D341Med (cell line): ENCODE results near the gene HHIPL1.

ENCODE experiments used
- DNase-seq: peaks from one replicate; pipeline ENCODE4 v3.0.0; 2012; ENCODE audit warnings: low spot score

The HHIPL1 gene

GRCh38 chr14:99644723-99645544 lies at the start of gene HHIPL1:
TSS of gene HHIPL1 (plus strand) at chr14:99645129. CDS start at chr14:99645208, 79 bp downstream.
- DNase-seq = no peak

- no peak for DNase-seq
These were observed 49.4 kb upstream of the HHIPL1 start for GRCh38 chr14:99595524-99595923.

DNA sequence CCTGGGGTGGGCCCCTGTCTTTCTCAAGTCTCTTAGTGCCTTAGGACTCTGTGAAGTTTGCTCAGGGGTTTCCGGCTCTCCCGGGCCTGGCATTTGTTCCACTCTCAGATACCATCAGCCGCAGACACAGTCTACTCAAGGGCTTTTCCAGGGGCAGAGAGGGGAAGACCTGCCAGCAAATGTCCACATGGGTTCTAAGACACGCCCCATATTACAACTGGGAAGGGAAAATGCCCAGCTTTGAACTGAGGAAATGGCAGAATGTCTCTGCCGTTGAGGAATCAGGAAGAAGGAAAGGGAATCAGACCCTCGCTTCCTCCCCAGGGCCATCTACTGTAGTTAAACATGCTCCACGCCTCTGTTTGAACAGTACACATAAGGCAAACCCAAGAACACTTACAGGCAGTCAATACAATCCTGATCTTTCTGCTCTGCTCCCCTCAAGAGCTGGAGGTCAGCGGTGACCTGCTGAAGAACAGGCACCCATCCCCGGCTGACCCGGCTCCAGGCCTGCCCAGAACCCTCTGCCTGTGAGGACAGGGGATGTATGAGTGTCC lies 48.8 kb upstream of the HHIPL1 start:
- no peak for DNase-seq

DNA sequence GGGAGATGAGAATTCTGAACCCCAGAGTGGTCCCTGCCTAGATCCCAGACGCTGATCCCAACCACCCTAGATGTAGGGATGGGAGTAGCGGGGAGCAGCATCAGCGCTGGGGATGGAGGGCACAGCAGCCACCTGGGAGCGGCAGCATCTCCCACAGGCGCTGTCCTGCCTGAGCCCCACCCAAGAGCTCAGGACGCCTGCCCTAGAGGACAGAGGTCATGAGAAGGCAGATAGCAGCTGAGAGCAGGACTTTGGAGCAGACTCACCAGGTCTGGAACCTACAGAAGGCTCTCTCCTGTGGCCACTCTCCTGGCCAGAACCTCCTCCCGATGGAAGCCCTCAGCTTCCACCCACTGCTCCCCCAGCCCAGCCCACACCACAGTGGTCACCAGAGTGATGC lies 48.2 kb upstream of the HHIPL1 start:
- no peak for DNase-seq

DNA sequence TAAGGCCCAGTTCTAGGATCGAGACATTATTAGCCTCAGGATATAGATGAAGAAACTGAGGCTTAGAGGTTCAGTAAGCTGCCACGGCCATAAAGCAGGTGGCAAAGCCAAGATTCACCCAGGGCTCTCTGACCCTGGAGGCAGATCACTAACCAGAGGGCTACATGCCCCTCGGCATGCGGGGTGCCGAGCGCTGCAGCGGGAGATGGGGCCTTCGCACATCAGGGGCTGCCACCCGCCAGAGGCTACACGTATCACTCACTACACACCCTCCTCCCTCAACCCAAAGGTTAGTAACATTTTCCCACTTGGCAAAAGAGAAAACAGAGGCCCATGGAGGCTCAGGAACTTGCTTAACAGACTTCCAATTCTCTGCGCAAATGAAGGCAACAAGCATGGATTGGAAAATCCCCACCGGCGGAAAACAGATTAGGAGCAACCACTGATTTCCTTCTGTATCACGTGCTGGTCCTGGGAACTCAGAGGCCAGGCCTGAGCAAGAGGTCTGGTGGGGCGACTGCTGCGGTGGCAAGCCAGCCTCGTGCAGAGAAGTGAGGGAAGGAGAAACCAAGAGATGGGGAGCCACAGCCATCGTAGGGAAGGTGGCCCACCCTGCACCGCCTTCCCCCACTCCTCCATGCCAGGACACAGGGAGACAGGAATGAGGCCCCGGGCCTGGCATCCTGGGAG lies 46.9 kb upstream of the HHIPL1 start:
- DNase-seq = no peak

DNA sequence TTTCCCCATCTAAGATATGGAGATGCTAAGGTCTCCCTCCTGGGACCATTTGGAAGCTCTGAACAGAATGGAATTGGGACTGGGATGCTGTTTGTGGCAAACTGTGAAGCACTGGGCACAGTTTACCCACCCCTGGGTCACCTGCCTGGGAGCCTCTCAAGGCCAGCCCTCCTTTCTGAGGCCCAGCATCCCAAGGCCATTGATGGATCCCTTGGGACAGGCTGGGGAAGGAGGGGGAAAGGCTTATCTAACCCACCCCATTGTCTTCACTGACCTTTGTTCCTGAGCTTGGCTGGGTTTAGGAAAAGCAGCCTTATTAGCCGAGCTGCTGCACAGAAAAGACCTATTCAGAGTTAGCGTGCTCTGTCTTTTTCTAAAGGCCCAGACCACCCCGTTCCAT lies 46.2 kb upstream of the HHIPL1 start:
- DNase-seq = no peak

- DNase-seq = no peak
These were observed 45.5 kb upstream of the HHIPL1 start for GRCh38 chr14:99599393-99599792.

DNA sequence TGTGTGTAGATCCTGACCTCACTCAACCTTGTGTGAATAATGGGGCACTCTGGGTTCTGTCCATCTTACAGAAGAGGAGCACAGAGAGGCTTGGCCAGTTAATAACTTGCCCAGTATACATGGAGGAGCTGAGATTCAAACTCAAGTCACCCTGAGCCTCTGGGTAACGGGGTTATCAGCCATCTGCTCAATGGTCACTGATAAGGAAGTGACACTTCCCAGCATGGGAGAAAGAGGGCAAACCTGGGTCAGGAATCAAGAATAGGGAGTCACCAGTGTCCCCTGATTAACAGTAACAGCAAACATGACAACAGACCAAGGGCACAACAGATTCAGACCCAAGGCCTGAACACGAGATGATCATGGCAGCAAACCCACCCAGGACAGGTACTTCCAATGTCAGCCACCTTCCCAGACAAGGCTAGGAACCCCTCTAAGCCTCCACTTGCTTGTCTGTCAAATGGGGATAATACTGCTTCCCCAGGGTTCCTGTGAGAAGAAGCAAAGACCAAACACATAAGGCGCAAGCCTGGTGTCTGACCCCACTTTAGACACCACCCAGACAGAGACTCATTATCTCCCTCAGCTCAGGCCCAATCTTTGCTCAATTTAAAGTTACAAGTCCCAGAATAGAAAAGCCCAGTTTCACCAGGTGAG lies 44.6 kb upstream of the HHIPL1 start:
- no peak for DNase-seq

DNA sequence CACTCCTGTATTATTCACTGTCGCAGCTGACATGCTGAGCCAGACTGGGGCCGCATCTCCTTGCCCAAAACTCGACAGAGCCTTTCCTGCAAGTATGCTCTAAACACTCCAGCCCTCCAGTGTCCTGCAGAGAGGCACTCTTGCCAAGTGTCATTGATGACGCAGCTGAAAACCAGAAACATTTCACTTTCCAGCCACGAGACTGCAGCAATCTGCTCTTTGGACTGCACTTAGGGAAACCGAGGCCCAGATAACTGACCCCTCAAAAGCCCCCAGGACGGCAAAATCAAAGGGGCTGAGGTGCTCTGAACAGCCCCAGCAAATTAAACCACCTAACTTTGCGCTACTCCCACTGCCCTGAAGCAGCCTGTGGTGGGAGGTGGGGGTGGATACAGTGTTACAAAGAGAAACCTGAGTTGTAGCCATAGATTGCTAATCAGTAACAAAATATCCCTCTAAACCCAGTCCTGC lies 43.5 kb upstream of the HHIPL1 start:
- no peak for DNase-seq

DNA sequence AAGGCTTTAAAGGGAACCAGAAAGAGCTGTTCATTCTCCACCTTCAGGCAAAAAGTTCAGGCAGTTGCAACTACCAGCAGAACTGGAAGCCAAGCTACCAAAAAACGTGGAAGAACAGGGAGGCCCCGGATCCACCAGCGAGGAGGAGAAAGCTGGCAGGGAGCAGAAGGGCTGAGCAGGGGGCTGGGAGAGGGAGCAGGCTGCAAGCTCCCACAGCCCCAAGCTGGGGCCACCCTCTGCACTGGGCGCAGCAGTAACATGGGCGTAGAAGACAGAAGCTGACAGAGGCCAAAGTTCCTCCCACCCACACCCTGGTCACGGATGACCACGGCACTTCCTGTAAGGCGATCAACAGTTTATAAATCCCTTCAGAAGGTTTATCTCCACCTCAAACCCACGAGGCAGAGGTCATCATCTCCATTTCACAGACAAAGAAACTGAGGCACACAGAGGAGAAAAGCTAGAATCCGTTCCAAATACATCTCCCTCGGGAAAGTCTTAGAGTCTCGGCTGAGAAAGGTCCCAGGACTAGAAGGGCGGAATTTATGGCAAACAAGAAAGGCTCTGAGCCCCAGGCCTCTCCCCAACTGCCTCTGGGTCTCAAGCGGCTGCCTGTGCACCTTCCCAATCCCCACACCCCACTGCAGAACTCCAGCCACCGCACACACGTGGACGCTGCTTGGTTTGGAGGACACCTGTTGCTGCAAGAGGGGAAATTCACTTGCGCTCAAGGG lies 42.7 kb upstream of the HHIPL1 start:
- no peak for DNase-seq

DNA sequence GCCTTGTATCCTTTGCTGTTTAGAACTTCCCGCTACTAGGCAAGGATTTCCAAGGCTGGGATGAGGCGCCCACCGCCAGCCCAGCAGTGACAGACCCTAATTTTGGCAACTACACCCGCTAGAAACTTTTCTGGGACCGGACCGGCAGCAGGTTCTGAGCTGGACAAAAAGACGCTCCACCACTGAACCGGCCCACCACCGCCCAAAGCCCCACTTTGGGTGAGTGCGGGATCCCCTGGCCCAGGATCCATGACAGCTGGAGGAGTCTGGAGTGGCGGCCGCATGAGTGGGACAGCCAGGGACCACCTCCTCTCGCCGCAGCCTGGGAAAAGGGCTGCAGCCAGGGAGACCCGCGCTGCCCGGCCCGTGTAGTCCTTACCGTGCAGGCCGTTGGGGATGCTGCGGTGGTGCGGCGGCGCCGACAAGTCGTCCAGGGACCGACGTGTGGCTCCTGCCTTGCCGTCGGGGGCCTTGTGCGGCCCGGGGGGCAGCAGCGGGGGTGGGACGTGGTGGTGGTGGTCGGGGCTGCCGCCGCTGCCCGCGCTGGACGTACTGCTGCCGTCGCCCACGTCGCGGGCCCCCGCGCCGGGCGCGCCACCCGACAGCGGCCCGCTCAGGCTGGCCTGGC lies 42.0 kb upstream of the HHIPL1 start:
- no peak for DNase-seq

- peak; percentile 70 for DNase-seq
These were observed 41.3 kb upstream of the HHIPL1 start, which contains the start of gene CCDC85C for GRCh38 chr14:99603471-99604277. TSS of gene CCDC85C (minus strand) at chr14:99604207. CDS start at chr14:99603959, 248 bp downstream.

- peak; percentile 99 for DNase-seq
These were observed 40.6 kb upstream of the HHIPL1 start for GRCh38 chr14:99604278-99604765.

GRCh38 chr14:99604766-99605298 lies 40.1 kb upstream of the HHIPL1 start:
- peak; percentile 79 for DNase-seq

DNA sequence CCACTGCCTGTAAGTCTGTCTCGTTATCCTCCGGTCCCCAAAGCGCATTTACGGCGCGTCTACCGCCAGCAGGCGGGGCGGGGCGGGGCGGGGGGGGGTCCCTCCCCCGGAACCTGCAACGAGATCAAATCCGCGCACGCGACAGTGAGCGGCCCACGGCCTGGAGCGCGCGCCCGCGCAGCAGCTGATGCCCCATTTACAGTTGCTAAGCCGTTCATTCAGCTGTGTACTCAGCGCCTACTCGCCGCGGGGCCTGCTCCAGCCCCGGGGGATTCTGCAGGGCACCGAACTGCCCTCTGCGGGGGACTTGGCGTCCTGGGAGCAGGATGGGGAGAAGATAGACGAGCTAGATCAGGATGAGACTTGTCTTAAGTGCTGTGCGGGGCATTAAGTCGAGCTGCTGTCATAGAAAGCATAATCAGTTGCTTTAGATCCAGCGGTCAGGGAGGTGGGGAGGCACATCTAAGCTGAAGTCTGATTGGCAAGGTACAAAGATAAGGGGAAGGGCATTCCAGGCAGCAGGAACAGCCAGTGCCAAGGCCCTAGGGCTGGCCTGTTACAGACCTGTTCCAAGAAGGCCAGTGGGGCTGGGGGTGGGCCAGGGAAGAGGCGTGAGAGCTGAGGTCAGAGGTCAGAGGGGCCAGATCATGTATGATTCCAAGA lies 39.5 kb upstream of the HHIPL1 start:
- peak; percentile 91 for DNase-seq

DNA sequence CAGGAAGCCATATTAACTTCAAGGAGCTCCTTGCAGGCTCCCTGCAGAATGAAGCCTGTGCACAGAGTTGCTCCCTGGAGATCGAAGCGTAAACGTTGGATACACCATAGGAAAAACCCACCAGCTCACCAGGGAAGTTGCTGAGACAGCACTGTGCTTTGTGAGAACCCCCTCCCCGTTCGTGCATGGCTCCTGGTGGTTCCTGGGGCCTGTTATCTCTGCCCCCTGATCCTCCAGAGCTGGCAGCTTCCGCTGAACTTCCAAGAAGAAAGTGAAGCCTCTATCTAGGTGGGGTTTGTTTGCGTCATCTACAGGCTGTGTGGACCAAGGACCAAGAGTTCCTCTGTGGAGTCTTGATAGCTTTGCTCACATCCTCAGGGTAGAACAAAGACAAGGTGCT lies 38.6 kb upstream of the HHIPL1 start:
- no peak for DNase-seq

GRCh38 chr14:99608591-99608990 lies 36.3 kb upstream of the HHIPL1 start:
- DNase-seq = no peak

GRCh38 chr14:99609245-99610170 lies 35.4 kb upstream of the HHIPL1 start:
- no peak for DNase-seq
